Activated T-cell treated with anti-CD3 and anti-CD28 coated beads for 1 hour (primary cell): ENCODE data around the gene FGFR3.
"Not testable (repeated sequence)": the region's sequence is repeated elsewhere in the genome, so short reads cannot be mapped to it uniquely, and the experiment has no call there.

Source experiments
- DNase-seq: peaks from one replicate; pipeline ENCODE4 v3.0.0-alpha.2; 2020; ENCODE audit warnings: low read depth

FGFR3 gene

DNA sequence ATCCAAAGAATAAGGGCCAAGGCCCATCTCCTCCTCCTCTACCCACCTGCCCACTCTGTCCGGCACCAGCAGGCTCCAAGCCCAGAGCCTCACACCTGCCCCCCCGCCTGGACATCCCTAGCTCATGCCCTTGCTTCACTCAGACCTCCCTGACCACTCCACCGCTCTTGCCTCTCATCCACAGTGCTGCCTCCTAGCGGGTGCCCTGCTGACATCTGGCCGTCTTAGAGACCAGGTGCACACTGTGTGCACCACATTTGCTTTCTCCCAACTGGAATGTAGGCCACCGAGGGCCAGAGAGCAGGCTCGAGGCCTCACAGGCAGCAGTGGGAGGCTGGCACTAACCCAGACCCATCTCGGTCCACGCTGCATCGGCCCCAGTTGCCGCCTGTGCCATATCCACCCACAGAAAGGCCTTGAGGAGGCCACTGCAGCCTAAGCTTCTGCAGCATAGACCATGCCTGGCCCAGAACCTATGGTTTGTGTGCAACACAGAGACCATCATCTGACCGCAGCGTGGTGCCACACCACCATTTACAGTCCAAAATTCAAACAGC lies 49.3 kb downstream of the FGFR3 start:
- no peak for DNase-seq

GRCh38 chr4:1842993-1843448 lies 49.9 kb downstream of the FGFR3 start:
- DNase-seq, result no peak

DNA sequence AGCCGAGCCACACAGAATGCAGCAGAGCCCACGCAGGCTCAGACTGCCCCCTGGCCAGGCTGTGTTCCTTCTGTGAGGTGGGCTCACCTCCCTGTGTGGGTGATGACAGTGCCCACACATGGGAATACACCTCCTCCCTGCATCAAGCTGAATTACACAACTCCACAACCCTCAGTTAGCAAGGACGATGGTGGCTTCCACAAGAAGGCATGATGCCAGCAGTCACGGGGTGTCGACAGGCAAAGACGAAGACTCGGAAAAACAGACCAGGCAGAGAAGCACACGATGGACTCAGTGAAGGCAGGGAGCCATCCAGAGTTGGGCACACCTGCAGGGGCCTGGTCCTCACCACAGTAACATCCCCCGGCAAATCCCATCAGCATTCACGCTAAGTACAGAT lies 50.8 kb downstream of the FGFR3 start:
- no peak for DNase-seq

GRCh38 chr4:1844618-1845017 lies 51.5 kb downstream of the FGFR3 start:
- not testable (repeated sequence) for DNase-seq

GRCh38 chr4:1846580-1846979 lies 53.5 kb downstream of the FGFR3 start:
- no peak for DNase-seq

- no peak for DNase-seq
Measured at GRCh38 chr4:1850276-1850675, 57.2 kb downstream of the FGFR3 start.

DNA sequence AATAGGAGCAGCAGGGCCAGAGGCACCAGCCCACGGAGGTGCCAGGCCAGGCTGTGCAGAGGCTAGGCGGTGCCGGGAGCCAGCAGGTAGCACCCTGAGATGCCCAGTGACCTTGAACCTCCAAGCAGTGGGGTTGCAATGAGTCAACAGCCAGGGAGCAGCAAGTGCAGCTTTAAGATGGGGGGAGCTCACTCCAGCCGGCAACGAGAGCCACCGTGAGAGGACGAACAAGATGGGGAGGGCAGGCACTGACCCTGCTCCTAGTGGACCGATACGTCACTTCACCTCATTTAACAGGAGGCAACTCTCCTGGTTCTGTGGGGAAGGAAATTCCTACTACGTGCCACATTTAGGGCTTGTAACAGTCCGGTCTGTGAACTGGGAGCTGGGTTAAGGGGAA lies 58.1 kb downstream of the FGFR3 start:
- DNase-seq, result no peak

GRCh38 chr4:1851575-1852410 lies 58.7 kb downstream of the FGFR3 start:
- DNase-seq, result no peak

GRCh38 chr4:1852904-1853623 lies 60.0 kb downstream of the FGFR3 start:
- no peak for DNase-seq

GRCh38 chr4:1854752-1855151 lies 61.7 kb downstream of the FGFR3 start:
- DNase-seq, result no peak

DNA sequence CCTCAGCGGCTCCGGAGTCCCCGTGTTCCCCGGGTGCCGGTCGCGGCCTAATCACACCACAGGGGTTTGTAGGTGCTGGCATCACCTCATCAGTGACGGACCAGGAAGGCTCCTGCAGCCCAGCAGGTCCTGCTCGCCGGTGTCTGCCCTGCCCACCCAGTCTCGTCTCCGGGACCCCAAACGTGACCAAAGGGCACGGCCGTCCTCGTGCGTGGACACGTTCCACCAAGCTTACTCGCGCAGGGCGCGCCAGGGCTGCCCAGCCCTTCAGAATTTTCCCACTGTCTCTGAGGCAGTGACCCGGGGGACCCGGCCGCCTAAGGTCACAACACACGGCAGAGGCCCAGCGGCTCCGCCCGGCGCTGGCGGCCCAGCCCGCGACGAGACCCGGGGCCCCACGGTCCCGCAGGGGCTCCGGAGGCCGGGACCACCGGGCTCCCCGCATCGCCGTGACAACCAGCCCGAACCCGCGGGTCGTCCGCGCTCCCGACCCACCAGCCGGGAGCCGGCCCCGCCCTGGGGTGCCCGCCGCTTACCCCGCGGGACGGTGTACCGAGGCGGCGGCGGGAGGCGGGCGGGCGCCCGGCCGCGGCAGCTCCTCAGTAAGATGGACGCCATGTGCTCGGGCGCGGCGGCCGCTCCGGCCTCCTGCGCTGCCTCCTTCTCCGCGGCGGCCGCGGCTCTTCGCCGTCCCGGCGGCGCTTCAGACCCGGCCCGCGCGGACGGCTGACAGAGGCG lies 62.4 kb downstream of the FGFR3 start:
- DNase-seq, result no peak

DNA sequence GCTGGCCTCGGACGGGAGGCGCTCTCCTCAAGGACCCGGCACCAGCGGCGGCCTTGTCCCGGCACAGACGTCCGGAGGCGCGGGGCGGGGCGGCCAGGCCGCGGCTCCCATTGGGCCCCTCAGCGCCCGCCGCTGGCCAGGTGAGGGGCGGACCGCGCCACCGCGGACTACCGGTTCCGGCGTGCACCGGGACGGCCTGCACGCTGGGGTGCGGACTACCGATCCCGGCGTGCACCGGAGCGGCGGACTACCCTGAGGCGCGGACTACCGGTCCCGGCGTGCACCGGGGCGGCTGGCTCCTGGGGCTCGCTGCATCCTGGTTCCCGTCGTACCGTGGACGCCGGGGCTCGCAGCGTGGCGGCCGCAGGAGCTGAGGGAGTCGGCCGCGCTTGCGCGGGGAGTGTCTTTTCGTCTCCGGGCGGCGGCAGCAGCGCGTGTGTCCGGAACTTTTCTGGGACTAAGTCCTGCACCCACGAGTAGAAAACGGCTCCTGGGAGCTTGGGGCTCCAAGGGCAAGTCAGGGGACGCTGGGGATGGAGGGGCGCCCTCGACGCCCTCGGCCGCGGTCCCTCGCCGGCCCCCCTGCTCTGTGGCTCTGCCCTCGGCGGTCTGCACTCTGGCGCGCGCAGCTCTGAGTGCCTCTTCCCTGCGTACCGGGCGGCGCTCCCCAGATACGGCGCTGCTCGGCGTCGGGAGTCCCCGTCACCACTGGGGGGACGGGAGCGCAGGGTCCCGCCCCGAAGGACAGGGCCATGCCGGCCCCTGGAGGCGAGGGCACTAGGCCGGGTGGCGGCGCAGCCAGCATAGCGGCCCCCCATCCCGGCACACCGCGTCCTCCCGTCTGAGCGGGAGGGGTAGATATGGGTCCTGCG lies 63.2 kb downstream of the FGFR3 start, which contains the start of gene LETM1:
TSS of gene LETM1 (minus strand) at position 86 of the 872 bp plus-strand sequence. CDS start 206 bp downstream, outside the sequence.
- peak; percentile 86 for DNase-seq

GRCh38 chr4:1856943-1857699 lies 64.0 kb downstream of the FGFR3 start:
- DNase-seq, result no peak

GRCh38 chr4:1857931-1858330 lies 64.8 kb downstream of the FGFR3 start:
- no peak for DNase-seq
